GM04504 (cell line): Measurements from ENCODE around the gene POLRMT.
A peak's percentile ranks its signal among the peaks of the same experiment; 100 is the strongest.
"Not testable (repeated sequence)": the region's sequence is repeated elsewhere in the genome, so short reads cannot be mapped to it uniquely, and the experiment has no call there.

Experiments
- DNase-seq: peaks from one replicate; pipeline ENCODE4 v3.0.0-alpha.2; 2012; ENCODE audit warnings: low read depth

POLRMT gene

GRCh38 chr19:647566-648284 is 14.4 kb upstream of the POLRMT start:
- no peak for DNase-seq

GRCh38 chr19:646779-647565 is 13.6 kb upstream of the POLRMT start:
- DNase-seq, result no peak

GRCh38 chr19:645912-646778 is 12.8 kb upstream of the POLRMT start:
- DNase-seq, result no peak

GRCh38 chr19:644789-645188 is 11.5 kb upstream of the POLRMT start:
- no peak for DNase-seq

- DNase-seq, result no peak
These were observed 11.0 kb upstream of the POLRMT start for GRCh38 chr19:644363-644762.

- DNase-seq, result no peak
These were observed 10.4 kb upstream of the POLRMT start for GRCh38 chr19:643736-644135.

- no peak for DNase-seq
These were observed 9.7 kb upstream of the POLRMT start for GRCh38 chr19:642767-643727.

GRCh38 chr19:641702-642101 is 8.4 kb upstream of the POLRMT start:
- DNase-seq, result no peak

GRCh38 chr19:640606-641189 is 7.4 kb upstream of the POLRMT start:
- no peak for DNase-seq

- no peak for DNase-seq
These were observed 6.8 kb upstream of the POLRMT start for GRCh38 chr19:640161-640558.

GRCh38 chr19:639253-640160 is 6.2 kb upstream of the POLRMT start, which contains the start of gene FGF22:
TSS of gene FGF22 (plus strand) at chr19:639879. CDS start at chr19:639926, 47 bp downstream.
- peak; percentile 75 for DNase-seq

- DNase-seq, result no peak
These were observed 5.5 kb upstream of the POLRMT start for GRCh38 chr19:638906-639252.

- DNase-seq, result no peak
These were observed 1.8 kb upstream of the POLRMT start for GRCh38 chr19:634975-635652.

GRCh38 chr19:633786-634639 is 676 bp upstream of the POLRMT start:
- DNase-seq, result no peak

GRCh38 chr19:632579-633067 is 714 bp downstream of the POLRMT start:
- DNase-seq, result no peak

GRCh38 chr19:629961-630714 is 3.2 kb downstream of the POLRMT start:
- DNase-seq, result no peak

GRCh38 chr19:629515-629914 is 3.8 kb downstream of the POLRMT start:
- DNase-seq, result not testable (repeated sequence)
